HepG2 (cell line): ENCODE results near the gene ACOT8. TPM values are rescaled to one million over a fixed set of nuclear protein-coding genes. Genes with fewer than 3 reads are reported as not detected.

Source experiments
- ATM ChIP-seq: fragments of 450-650 bp; IDR thresholded peaks from 2 replicates; pipeline ENCODE4 v1.7.1; 2017; ENCODE audit warnings: mild to moderate bottlenecking, borderline replicate concordance
- CAMTA2 ChIP-seq: sonication (generic); formaldehyde crosslinking; IDR thresholded peaks from 2 replicates; pipeline ENCODE4 v1.4.0; 2020; ENCODE audit warnings: mild to moderate bottlenecking, missing genetic modification reagents, borderline replicate concordance
- DR1 ChIP-seq: sonication (generic); formaldehyde crosslinking; IDR thresholded peaks from 2 replicates; pipeline ENCODE4 v1.8.0; 2021; ENCODE audit warnings: mild to moderate bottlenecking, missing genetic modification reagents, inconsistent platforms
- KLF15 ChIP-seq: sonication (generic); formaldehyde crosslinking; IDR thresholded peaks from 2 replicates; pipeline ENCODE4 v1.8.1; 2023; ENCODE audit warnings: borderline replicate concordance, mild to moderate bottlenecking, inconsistent platforms, missing genetic modification reagents, mixed read lengths
- MAFG ChIP-seq: sonication (generic); formaldehyde crosslinking; IDR thresholded peaks from 2 replicates; pipeline ENCODE4 v1.5.1; 2020; ENCODE audit warnings: mild to moderate bottlenecking, missing genetic modification reagents
- MEIS2 ChIP-seq: sonication (generic); formaldehyde crosslinking; IDR thresholded peaks from 2 replicates; pipeline ENCODE4 v1.9.0; 2021; ENCODE audit warnings: mild to moderate bottlenecking, missing genetic modification reagents
- NRL ChIP-seq: sonication (generic); formaldehyde crosslinking; IDR thresholded peaks from 2 replicates; pipeline ENCODE4 v1.5.0; 2020; ENCODE audit warnings: missing genetic modification reagents, mild to moderate bottlenecking, moderate library complexity, borderline replicate concordance
- PPARG ChIP-seq: conservative IDR thresholded peaks from 2 replicates; pipeline ENCODE4 v1.6.1; 2016; ENCODE audit warnings: missing biosample characterization, missing genetic modification reagents
- PTBP1 ChIP-seq: fragments of 200-400 bp; formaldehyde crosslinking; IDR thresholded peaks from 2 replicates; pipeline ENCODE4 v1.6.1; 2018; ENCODE audit warnings: low read length, low read depth; ENCODE audit not compliant: poor library complexity, severe bottlenecking
- RBM22 ChIP-seq: fragments of 200-400 bp; formaldehyde crosslinking; optimal IDR thresholded peaks from 2 replicates; pipeline ENCODE3; 2017; ENCODE audit warnings: mild to moderate bottlenecking, low read length, moderate library complexity
- ZNF256 ChIP-seq: sonication (generic); formaldehyde crosslinking; conservative IDR thresholded peaks from 2 replicates; pipeline ENCODE4 v1.4.0; 2020; ENCODE audit warnings: missing genetic modification reagents
- ZNF282 ChIP-seq: fragments of 450-650 bp; IDR thresholded peaks from 2 replicates; pipeline ENCODE4 v1.6.1; 2018; ENCODE audit not compliant: partially characterized antibody
- ZNF30 ChIP-seq: sonication (generic); formaldehyde crosslinking; IDR thresholded peaks from 2 replicates; pipeline ENCODE4 v1.5.0; 2020; ENCODE audit warnings: mild to moderate bottlenecking, missing genetic modification reagents
- ZNF484 ChIP-seq: sonication (generic); formaldehyde crosslinking; IDR thresholded peaks from 2 replicates; pipeline ENCODE4 v1.5.1; 2020; ENCODE audit warnings: mild to moderate bottlenecking, low read depth, missing genetic modification reagents, borderline replicate concordance
- polyA plus RNA-seq, 8 experiments: library from polyadenylated mRNA; depleted of rRNA in 3 of 8; stranded (reverse) in 7 of 8; unstranded in 1 of 8; fragments of >200 nt; fragmentation: Illumina TruSeq in 4 of 8; extraction: Trizol in 4 of 8; gene quantifications; 2 replicates each; pipeline versions ENCODE4 v1.2.1 to v1.2.3, GENCODE V29; 2011 to 2016; ENCODE audit warnings: low read depth in 4 of 8, missing spikeins in 1 of 8, mixed read lengths in 1 of 8; ENCODE audit not compliant: insufficient read depth in 1 of 8
- total RNA-seq, 5 experiments: library from RNA; depleted of rRNA; stranded (reverse); fragments of >200 nt; fragmentation: Illumina TruSeq; extraction: Trizol; gene quantifications; 2 replicates each; pipeline ENCODE4 v1.2.3, GENCODE V29; 2016; ENCODE audit warnings: low read depth in 1 of 5
- TF ChIP-seq, protein P1 (sequence below): sonication (generic); formaldehyde crosslinking; IDR thresholded peaks from 2 replicates; pipeline ENCODE4 v1.5.1; 2020; ENCODE audit warnings: mild to moderate bottlenecking, missing genetic modification reagents, borderline replicate concordance
- TF ChIP-seq, protein P2 (sequence below): sonication (generic); formaldehyde crosslinking; IDR thresholded peaks from 2 replicates; pipeline ENCODE4 v1.5.0; 2020; ENCODE audit warnings: missing genetic modification reagents
- TF ChIP-seq, protein P3 (sequence below): IDR thresholded peaks from 2 replicates; pipeline ENCODE4 v1.6.1; 2016; ENCODE audit warnings: missing compliant biosample characterization, missing genetic modification reagents, borderline replicate concordance
- TF ChIP-seq, protein P4 (sequence below): sonication (generic); formaldehyde crosslinking; IDR thresholded peaks from 2 replicates; pipeline ENCODE4 v1.4.0; 2020; ENCODE audit warnings: missing genetic modification reagents
- TF ChIP-seq, protein P5 (sequence below): sonication (generic); formaldehyde crosslinking; IDR thresholded peaks from 2 replicates; pipeline ENCODE4 v1.5.0; 2020; ENCODE audit warnings: mild to moderate bottlenecking, missing genetic modification reagents

The ACOT8 gene
- total and polyA plus RNA-seq, 2 of the 13 experiments (the other 11 are each of a cell fraction or from before 2014, with no cell fraction given) = 31.4 to 45.5 TPM

DNA sequence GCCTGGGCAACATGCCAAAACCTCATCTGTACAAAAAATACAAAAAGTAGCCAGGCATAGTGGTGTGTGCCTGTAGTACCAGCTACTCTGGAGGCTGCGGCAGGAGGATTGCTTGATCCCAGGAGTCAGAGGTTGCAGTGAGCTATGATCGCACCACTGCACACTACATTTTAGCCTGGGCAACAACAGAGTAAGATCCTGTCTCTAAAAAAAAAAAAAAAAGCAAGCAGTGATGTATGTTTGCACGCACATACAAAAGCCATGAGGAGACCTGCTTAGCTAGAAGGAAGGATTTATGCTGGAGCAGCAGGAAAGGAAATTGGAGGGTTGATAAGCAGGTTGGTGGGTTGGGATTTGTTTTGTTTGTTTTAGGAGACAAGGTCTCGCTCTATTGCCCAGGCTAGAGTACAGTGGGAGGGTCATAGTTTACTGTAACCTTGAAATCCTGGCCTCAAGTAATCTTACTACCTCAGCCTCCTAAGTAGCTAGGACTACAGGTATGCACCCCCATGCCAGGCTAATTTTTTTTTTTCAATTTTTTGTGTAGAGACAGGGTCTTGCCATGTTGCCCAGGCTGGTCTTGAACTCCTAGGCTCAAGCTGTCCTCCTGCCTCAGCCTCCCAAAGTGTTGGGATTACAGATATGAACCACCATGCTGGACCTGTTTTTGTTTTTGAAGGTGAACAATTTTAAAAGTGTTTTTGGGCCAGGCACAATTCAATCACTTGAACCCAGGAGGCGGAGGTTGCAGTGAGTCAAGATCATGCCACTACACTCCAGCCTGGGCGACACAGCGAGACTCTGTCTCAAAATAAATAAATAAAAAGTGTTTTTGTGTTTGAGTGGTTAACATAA is 4.3 kb upstream of the ACOT8 start (continued):
- TF ChIP-seq MAFG (CRISPR knock-in tag) (no peak), PPARG (CRISPR knock-in tag) (no peak), CAMTA2 (CRISPR knock-in tag) (no peak), ATM (no peak), PTBP1 (no peak), ZNF282 (no peak), DR1 (no peak), KLF15 (CRISPR knock-in tag) (no peak), MEIS2 (CRISPR knock-in tag) (0 out of 2 replicates have a peak, but pooled peaks have one; percentile 20), NRL (no peak), ZNF484 (CRISPR knock-in tag) (no peak), ZNF256 (CRISPR knock-in tag) (no peak), ZNF30 (CRISPR knock-in tag) (no peak), RBM22 (no peak)
- TF ChIP-seq, protein P1, sequence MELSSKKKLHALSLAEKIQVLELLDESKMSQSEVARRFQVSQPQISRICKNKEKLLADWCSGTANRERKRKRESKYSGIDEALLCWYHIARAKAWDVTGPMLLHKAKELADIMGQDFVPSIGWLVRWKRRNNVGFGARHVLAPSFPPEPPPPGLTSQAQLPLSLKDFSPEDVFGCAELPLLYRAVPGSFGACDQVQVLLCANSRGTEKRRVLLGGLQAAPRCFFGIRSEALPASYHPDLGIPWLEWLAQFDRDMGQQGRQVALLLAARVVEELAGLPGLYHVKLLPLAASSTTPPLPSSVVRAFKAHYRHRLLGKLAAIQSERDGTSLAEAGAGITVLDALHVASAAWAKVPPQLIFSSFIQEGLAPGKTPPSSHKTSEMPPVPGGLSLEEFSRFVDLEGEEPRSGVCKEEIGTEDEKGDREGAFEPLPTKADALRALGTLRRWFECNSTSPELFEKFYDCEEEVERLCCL (CRISPR knock-in tag) = no peak
- TF ChIP-seq, protein P2, sequence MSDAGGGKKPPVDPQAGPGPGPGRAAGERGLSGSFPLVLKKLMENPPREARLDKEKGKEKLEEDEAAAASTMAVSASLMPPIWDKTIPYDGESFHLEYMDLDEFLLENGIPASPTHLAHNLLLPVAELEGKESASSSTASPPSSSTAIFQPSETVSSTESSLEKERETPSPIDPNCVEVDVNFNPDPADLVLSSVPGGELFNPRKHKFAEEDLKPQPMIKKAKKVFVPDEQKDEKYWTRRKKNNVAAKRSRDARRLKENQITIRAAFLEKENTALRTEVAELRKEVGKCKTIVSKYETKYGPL (CRISPR knock-in tag) = no peak
- TF ChIP-seq, protein P3, sequence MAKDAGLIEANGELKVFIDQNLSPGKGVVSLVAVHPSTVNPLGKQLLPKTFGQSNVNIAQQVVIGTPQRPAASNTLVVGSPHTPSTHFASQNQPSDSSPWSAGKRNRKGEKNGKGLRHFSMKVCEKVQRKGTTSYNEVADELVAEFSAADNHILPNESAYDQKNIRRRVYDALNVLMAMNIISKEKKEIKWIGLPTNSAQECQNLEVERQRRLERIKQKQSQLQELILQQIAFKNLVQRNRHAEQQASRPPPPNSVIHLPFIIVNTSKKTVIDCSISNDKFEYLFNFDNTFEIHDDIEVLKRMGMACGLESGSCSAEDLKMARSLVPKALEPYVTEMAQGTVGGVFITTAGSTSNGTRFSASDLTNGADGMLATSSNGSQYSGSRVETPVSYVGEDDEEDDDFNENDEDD (CRISPR knock-in tag) = no peak
- TF ChIP-seq, protein P4, sequence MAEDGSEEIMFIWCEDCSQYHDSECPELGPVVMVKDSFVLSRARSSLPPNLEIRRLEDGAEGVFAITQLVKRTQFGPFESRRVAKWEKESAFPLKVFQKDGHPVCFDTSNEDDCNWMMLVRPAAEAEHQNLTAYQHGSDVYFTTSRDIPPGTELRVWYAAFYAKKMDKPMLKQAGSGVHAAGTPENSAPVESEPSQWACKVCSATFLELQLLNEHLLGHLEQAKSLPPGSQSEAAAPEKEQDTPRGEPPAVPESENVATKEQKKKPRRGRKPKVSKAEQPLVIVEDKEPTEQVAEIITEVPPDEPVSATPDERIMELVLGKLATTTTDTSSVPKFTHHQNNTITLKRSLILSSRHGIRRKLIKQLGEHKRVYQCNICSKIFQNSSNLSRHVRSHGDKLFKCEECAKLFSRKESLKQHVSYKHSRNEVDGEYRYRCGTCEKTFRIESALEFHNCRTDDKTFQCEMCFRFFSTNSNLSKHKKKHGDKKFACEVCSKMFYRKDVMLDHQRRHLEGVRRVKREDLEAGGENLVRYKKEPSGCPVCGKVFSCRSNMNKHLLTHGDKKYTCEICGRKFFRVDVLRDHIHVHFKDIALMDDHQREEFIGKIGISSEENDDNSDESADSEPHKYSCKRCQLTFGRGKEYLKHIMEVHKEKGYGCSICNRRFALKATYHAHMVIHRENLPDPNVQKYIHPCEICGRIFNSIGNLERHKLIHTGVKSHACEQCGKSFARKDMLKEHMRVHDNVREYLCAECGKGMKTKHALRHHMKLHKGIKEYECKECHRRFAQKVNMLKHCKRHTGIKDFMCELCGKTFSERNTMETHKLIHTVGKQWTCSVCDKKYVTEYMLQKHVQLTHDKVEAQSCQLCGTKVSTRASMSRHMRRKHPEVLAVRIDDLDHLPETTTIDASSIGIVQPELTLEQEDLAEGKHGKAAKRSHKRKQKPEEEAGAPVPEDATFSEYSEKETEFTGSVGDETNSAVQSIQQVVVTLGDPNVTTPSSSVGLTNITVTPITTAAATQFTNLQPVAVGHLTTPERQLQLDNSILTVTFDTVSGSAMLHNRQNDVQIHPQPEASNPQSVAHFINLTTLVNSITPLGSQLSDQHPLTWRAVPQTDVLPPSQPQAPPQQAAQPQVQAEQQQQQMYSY (CRISPR knock-in tag) = no peak
- TF ChIP-seq, protein P5, sequence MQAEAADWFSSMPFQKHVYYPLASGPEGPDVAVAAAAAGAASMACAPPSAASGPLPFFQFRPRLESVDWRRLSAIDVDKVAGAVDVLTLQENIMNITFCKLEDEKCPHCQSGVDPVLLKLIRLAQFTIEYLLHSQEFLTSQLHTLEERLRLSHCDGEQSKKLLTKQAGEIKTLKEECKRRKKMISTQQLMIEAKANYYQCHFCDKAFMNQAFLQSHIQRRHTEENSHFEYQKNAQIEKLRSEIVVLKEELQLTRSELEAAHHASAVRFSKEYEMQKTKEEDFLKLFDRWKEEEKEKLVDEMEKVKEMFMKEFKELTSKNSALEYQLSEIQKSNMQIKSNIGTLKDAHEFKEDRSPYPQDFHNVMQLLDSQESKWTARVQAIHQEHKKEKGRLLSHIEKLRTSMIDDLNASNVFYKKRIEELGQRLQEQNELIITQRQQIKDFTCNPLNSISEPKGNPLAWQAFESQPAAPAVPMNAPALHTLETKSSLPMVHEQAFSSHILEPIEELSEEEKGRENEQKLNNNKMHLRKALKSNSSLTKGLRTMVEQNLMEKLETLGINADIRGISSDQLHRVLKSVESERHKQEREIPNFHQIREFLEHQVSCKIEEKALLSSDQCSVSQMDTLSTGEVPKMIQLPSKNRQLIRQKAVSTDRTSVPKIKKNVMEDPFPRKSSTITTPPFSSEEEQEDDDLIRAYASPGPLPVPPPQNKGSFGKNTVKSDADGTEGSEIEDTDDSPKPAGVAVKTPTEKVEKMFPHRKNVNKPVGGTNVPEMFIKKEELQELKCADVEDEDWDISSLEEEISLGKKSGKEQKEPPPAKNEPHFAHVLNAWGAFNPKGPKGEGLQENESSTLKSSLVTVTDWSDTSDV (CRISPR knock-in tag) = no peak
